BE2C (cell line): ENCODE results near the gene TRPT1.

Experiments
- DNase-seq: peaks from one replicate; pipeline ENCODE4 v3.0.0-alpha.2; 2020
- H3K27me3 ChIP-seq: fragments of 250-450 bp; sonication (Bioruptor Pico); 2 replicates; pipeline ENCODE4 v1.5.1; 2020; ENCODE audit warnings: mild to moderate bottlenecking
- H3K36me3 ChIP-seq: fragments of 250-450 bp; sonication (Bioruptor Pico); 2 replicates; pipeline ENCODE4 v1.5.1; 2020; ENCODE audit warnings: mild to moderate bottlenecking
- H3K4me1 ChIP-seq: fragments of 250-450 bp; sonication (Bioruptor Pico); 2 replicates; pipeline ENCODE4 v1.5.1; 2020
- H3K4me3 ChIP-seq: 2 replicates; pipeline ENCODE4 v1.5.1; 2011; ENCODE audit warnings: low read depth, low read length
- H3K9me3 ChIP-seq: fragments of 250-450 bp; sonication (Bioruptor Pico); 2 replicates; pipeline ENCODE4 v1.5.1; 2020
- CTCF ChIP-seq: IDR thresholded peaks from 2 replicates; pipeline ENCODE4 v1.5.1; 2012; ENCODE audit warnings: mild to moderate bottlenecking, low read depth, low read length

The TRPT1 gene

GRCh38 chr11:64223001-64223651, 2.9 kb downstream of the TRPT1 start:
- TF ChIP-seq CTCF, result no peak
- Histone ChIP-seq H3K4me3 (no peak overlapping the region), H3K36me3 (no peaks in the 10 kb centered on the region), H3K4me1 (peaks cover 8% of the 10 kb centered on the region), H3K27me3 (no peaks in the 10 kb centered on the region), H3K9me3 (no peaks in the 10 kb centered on the region)
- peak; percentile 58 for DNase-seq

- no peaks in the 10 kb centered on the region for H3K9me3 ChIP-seq
- peaks cover 8% of the 10 kb centered on the region for H3K4me1 ChIP-seq
- no peak for DNase-seq
- H3K36me3 ChIP-seq, result no peaks in the 10 kb centered on the region
- H3K27me3 ChIP-seq, result no peaks in the 10 kb centered on the region
- TF ChIP-seq CTCF, result no peak
- H3K4me3 ChIP-seq, result no peak overlapping the region
These were observed 3.4 kb downstream of the TRPT1 start for GRCh38 chr11:64222651-64223000.

GRCh38 chr11:64220798-64221197, 5.2 kb downstream of the TRPT1 start:
- no peaks in the 10 kb centered on the region for H3K27me3 ChIP-seq
- DNase-seq, result no peak
- no peak for TF ChIP-seq CTCF
- no peak overlapping the region for H3K4me3 ChIP-seq
- H3K36me3 ChIP-seq, result no peaks in the 10 kb centered on the region
- H3K4me1 ChIP-seq, result peaks cover 8% of the 10 kb centered on the region
- H3K9me3 ChIP-seq, result no peaks in the 10 kb centered on the region

DNA sequence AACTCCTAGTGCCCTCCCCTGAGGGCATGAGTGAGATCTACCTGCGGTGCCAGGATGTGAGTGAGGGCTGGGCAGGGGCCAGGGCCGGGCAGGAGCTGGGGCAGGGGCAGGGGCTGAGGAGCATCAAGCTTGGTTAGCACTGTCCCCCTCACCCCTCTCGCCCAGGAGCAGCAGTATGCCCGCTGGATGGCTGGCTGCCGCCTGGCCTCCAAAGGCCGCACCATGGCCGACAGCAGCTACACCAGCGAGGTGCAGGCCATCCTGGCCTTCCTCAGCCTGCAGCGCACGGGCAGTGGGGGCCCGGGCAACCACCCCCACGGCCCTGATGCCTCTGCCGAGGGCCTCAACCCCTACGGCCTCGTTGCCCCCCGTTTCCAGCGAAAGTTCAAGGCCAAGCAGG, 5.7 kb downstream of the TRPT1 start:
- Histone ChIP-seq H3K4me1 (peaks cover 8% of the 10 kb centered on the region), H3K27me3 (no peaks in the 10 kb centered on the region), H3K36me3 (no peaks in the 10 kb centered on the region), H3K9me3 (no peaks in the 10 kb centered on the region), H3K4me3 (no peak overlapping the region)
- no peak for TF ChIP-seq CTCF
- DNase-seq, result no peak

DNA sequence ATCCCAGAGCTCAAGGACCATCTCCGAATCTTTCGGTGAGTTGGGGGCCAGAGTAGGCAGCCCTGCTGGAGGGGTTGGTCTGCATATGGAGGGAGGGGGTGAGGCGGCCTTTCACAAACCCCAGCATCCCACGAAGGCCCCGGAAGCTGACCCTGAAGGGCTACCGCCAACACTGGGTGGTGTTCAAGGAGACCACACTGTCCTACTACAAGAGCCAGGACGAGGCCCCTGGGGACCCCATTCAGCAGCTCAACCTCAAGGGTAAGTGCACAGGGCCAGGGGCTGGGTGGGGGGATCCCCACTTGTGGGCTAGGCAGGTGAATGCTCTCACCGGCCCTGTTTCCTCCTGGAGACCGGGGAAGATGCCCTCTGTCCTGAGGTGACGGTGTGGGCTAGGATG, 6.2 kb downstream of the TRPT1 start:
- Histone ChIP-seq H3K36me3 (no peaks in the 10 kb centered on the region), H3K4me3 (no peak overlapping the region), H3K9me3 (no peaks in the 10 kb centered on the region), H3K27me3 (no peaks in the 10 kb centered on the region), H3K4me1 (peaks cover 8% of the 10 kb centered on the region)
- TF ChIP-seq CTCF, result no peak
- DNase-seq, result no peak

GRCh38 chr11:64219354-64219684, 6.7 kb downstream of the TRPT1 start:
- no peaks in the 10 kb centered on the region for H3K9me3 ChIP-seq
- H3K27me3 ChIP-seq, result no peaks in the 10 kb centered on the region
- no peak overlapping the region for H3K4me3 ChIP-seq
- H3K4me1 ChIP-seq, result peaks cover 8% of the 10 kb centered on the region
- TF ChIP-seq CTCF, result no peak
- no peaks in the 10 kb centered on the region for H3K36me3 ChIP-seq
- no peak for DNase-seq
